HG03442 (cell line): ENCODE measurements around the gene CDH13.

Experiments used
- ATAC-seq: cut with Tn5 transposase; IDR thresholded peaks from one replicate; pipeline ENCODE4 v1.9.1; 2021; ENCODE audit warnings: mild to moderate bottlenecking, moderate library complexity; ENCODE audit not compliant: unreplicated experiment

CDH13 gene

GRCh38 chr16:82878466-82878865 lies 251.7 kb downstream of the CDH13 start:
- ATAC-seq: no peak

GRCh38 chr16:82880346-82880745 lies 253.6 kb downstream of the CDH13 start:
- ATAC-seq: no peak

- no peak for ATAC-seq
Measured at GRCh38 chr16:82881516-82881915, 254.7 kb downstream of the CDH13 start.

- ATAC-seq: no peak
Measured at GRCh38 chr16:82882226-82882625, 255.5 kb downstream of the CDH13 start.

- ATAC-seq: no peak
Measured at GRCh38 chr16:82882982-82883835, 256.4 kb downstream of the CDH13 start.

- no peak for ATAC-seq
Measured at GRCh38 chr16:82884320-82884898, 257.6 kb downstream of the CDH13 start.

GRCh38 chr16:82886146-82886545 lies 259.4 kb downstream of the CDH13 start:
- ATAC-seq: no peak

GRCh38 chr16:82888591-82889001 lies 261.8 kb downstream of the CDH13 start:
- ATAC-seq: no peak

- ATAC-seq: no peak
Measured at GRCh38 chr16:82891424-82891823, 264.7 kb downstream of the CDH13 start.

GRCh38 chr16:82891918-82892317 lies 265.1 kb downstream of the CDH13 start:
- no peak for ATAC-seq

GRCh38 chr16:82892324-82892723 lies 265.6 kb downstream of the CDH13 start:
- ATAC-seq: no peak

GRCh38 chr16:82895843-82896242 lies 269.1 kb downstream of the CDH13 start:
- no peak for ATAC-seq

- no peak for ATAC-seq
Measured at GRCh38 chr16:82899006-82899405, 272.2 kb downstream of the CDH13 start.

GRCh38 chr16:82899731-82900450 lies 273.1 kb downstream of the CDH13 start:
- no peak for ATAC-seq

GRCh38 chr16:82900559-82900958 lies 273.8 kb downstream of the CDH13 start:
- ATAC-seq: no peak

- ATAC-seq: no peak
Measured at GRCh38 chr16:82911925-82912324, 285.2 kb downstream of the CDH13 start.

- no peak for ATAC-seq
Measured at GRCh38 chr16:82915139-82915824, 288.5 kb downstream of the CDH13 start.

- ATAC-seq: no peak
Measured at GRCh38 chr16:82917886-82918595, 291.3 kb downstream of the CDH13 start.

- no peak for ATAC-seq
Measured at GRCh38 chr16:82924075-82924854, 297.5 kb downstream of the CDH13 start.

- ATAC-seq: no peak
Measured at GRCh38 chr16:82926500-82926899, 299.7 kb downstream of the CDH13 start.
